CD4-positive, alpha-beta T cell treated with Interleukin-6 for 4 hours (primary cell): ENCODE data around the gene CYB5RL.
"Not testable (repeated sequence)": the region's sequence is repeated elsewhere in the genome, so short reads cannot be mapped to it uniquely, and the experiment has no call there.

ENCODE experiments used
- DNase-seq: peaks from one replicate; pipeline ENCODE4 v3.0.0-alpha.2; 2020; ENCODE audit warnings: mixed read lengths

CYB5RL gene

DNA sequence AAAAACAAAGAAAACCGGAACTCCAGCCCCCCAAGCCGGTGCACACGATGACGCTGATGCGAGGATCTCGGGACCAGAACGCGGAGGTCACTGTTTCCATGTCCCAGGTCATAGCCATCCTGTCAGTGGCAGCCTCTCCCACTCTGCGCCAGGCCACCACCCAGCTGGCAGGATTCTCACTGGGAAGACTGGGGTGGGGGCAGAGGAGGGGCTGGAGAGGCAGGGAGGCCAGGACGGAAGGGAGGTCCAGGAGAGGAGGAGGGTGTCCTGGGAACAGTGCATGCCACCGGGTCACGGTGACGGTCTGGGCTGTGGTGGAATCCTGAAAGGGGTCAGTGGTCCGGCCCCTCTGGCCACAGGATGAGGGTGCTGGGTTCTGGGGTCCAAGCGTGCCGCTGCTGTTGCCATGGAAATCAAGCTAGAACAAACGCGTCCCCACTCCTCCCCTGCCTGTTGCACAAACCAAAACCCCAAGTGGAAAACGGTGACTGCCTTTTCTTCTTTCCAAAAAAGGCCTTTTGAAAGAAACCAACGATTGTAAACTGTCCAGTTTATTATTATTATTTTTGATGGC is 26.2 kb upstream of the CYB5RL start:
- no peak for DNase-seq

DNA sequence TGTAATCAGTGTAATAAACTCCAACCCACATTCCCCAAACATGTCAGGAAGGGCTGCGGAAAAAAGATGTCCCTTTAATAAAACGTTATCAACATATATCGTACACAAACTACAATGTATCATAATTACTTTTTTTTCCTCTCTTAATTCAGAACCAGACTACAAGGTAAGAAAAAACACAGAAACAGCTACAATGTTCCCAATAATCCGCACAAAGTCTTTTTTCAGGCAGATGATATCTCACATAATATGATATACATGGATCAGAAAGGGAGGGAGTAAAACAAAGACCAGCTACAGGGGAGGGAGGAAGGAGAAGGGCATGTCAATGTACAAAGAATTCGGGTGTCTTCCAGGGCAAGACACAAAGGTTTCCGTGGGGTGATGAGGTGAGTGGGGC is 25.5 kb upstream of the CYB5RL start:
- no peak for DNase-seq

- DNase-seq: no peak
Measured at GRCh38 chr1:54224233-54224632, 24.4 kb upstream of the CYB5RL start.

- no peak for DNase-seq
Measured at GRCh38 chr1:54223441-54224202, 23.8 kb upstream of the CYB5RL start.

DNA sequence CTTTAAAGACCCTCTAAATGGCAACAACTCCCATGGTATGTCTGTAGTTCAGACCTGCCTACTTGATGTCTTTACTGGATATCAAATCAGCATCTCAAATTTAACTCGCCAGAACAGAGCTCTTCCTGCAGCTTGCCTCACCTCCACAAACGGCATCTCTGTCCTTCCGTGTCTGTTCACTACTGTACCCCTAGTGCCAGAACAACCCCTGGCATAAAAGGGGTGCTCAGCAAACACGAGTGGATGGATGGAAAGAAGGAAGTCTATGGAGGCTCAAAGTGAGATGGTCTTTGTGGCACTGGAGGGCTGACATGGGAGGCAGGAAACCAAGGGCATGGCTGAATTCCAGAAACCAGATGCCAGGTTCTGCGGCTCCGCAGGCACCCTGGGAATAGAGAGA is 22.9 kb upstream of the CYB5RL start:
- DNase-seq: no peak

DNA sequence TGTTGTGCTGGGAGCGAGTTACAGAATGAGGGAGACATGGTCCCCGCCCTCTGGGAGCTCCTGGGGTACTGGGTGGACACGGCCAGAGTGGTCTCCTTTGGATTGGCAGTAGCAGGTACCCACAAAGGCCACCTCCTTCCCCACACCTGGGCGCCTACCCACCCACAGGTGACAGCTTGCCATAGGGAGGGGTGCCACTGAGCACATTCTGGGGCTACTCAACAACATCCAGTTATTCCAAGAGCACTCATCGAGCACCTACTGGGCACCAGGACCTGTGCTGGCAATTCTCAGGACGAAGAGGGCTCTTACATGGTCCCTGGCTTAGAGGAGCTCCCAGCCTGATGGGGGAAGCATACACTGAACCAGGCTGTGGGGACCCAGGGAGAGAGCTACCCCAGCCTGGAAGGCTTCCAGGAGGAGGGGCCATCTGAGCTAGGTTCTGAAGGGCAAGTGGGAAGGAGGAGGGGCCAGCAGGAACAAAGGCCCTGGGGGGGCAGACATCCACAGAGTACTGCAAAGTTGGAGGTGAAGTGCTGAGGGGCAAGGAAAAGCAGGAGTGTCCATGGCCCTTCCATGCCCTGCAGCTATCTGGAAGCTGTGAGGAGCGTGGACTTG is 22.1 kb upstream of the CYB5RL start:
- DNase-seq: no peak

GRCh38 chr1:54221113-54221834 is 21.4 kb upstream of the CYB5RL start:
- no peak for DNase-seq

DNA sequence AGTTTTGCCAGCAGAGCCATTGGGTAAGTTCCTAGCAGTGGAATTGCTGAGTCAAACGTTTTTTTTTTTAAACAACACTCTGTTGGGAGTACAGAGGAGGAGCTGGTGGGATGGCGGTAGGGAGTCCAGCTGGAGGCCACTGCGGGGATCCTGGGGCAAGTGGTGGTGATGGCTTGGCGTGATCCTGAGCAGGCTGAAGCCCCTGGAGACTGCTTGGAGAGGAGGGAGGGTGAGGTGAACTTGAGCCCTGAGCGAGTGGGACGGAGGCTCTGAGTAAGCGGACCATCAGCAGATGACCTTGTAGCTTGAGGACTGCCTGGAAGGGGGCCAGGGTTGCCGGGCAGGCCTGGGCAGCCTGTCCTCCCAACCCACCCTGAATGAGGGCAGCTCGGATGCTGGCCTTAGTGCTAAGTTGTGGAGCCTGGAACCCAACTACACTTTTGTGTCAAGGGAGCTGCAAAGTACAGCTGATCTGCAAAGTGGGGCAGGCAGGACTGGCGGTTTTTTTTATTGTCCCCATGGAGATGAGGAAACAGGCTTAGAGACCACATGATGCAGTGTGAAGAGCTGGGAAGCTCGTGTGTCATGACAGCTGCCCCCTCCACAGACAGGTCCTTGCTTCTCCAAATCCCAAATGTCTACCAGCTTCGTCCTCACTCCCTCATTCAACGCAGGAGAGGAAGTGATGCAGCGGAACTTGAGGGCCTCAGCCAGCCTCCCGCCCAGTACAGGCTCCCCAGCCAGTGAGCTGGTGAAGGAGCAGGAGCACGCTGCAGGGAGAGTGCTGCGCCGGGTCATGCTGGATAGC is 20.4 kb upstream of the CYB5RL start:
- DNase-seq: no peak

DNA sequence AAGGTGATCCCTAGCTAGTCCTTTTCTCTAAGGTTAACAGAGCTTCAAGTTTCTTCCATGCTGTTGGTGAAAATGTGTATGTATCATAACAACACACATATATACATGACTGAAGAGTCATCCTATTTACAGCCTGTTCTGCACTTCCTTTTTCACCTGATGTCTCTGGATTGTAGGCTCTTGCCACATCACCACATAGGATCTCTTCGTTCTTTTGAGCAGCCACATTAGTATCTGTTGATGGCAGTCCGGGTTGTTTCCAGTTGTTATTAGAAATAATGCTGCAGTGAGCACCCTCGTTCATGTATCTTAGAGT is 19.8 kb upstream of the CYB5RL start:
- no peak for DNase-seq

DNA sequence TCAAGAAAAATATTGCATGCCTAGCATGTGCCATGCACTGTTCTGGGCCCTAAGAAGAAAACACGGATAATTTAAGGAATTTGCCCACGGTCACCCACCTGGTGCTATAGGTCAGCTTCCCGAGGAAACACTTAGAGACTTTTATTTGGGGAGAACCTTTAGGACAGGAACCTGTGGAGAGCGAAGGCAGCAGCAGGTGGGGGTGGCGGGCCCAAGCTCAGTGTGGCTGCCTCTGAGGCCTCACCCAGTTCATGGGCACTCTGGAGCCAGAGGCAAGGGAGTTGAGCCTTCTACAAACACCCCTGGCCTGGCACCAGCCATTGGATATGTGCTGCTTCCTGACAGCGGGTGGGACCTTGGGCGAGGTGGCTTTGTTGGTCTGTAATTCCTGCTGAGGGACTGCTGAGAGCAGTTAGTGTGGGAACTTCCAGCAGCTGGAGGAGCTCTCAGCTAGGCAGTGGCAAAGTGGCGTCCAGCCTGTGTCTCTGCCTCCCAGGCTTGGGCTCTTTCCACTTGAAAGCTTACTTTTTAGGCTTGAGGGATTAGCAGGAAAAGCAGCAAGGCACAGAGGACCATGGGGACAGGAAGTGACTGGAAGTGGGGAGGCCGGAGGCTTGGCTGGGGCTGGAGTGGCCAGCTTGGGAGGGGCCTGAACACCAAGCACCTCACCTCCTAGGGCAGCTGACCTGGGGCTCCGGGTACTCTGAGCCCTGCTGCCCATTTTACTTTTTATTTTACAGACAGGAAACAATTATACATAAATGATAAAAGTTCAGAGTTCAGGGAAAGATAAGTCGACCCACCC is 19.3 kb upstream of the CYB5RL start:
- no peak for DNase-seq

DNA sequence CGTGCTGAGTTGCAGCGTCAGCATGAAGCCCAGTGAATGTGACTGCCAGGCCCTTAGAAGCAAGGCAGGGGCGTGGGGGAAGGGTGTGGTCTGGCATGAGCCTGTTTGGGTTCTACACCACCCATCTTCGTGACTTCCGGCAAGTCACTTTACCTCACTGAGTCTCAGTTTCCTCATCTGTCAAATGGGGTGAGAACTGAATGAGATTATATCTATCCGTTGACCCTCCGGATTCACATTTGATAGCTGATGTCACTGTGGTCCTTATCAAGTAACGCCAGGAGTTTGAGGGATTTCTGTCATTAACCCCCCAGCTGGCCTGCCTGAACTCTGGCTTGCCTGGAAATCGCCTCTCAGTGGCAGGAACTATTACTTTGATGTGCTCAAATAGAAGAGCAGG is 15.7 kb upstream of the CYB5RL start:
- no peak for DNase-seq

DNA sequence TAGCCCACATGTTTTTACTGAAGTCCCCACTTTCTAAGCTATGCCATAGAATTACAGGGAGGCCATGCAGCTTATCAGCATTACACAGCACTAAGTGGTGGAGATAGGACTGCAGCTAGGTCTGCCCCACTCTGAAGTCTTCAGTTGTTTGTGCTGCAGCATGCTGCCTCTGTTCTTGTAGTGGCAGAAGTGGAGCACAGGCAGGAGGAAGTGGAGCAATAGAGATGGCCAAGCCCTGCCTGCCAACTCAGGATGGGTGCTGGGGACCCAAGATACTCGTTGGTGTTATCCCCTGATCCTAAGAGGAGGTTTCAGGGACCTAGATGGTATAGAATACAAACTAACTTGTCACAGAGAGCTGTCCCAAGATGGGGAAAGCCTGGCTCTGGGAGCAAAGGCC is 13.0 kb upstream of the CYB5RL start:
- no peak for DNase-seq

DNA sequence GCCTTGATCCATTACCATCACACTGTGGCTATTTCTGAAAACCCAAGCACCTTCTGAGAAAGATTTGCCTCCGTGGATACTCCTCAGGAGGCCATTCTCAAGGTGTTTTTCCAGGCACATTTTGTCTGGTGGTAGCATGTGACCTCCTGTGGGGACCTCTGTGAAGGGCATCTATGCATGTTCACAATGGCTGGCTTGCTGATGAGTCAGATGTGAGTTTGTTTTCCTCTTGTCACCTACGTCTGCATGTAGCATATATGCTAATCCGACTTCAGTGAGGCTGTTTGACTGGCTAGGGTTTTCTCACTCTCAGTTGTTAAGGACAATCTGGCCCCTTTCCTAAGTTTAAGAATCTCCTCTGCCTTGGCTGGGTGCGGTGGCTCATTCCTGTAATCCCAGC is 8.1 kb upstream of the CYB5RL start:
- DNase-seq: not testable (repeated sequence)

GRCh38 chr1:54207287-54207686 is 7.5 kb upstream of the CYB5RL start:
- DNase-seq: no peak

- DNase-seq: no peak
Measured at GRCh38 chr1:54204199-54204598, 4.4 kb upstream of the CYB5RL start.

DNA sequence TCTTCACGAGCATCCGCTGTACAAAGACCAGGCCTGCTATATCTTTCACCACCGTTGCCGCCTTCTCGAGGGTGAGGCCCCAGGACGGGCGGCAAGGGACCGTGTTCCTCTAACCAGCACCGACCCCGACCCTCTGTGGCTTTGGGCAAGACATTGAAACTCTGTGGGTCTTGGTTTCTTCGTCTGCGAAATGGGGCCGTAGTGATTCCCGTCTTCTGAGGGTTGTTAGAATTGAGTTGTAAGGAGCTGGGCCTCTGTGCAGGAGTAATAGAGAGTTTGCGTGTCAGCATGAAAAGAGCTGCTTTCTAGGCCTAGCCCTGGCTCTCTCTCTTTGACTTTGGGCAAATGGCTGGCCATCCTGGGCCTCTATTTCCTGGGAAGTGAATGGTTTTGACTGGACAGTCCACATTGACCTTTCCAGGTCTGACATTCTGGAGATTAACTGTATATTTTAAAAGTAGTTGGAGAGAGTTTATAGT is 728 bp upstream of the CYB5RL start:
- no peak for DNase-seq

- DNase-seq: no peak
Measured at GRCh38 chr1:54199151-54199764, 572 bp downstream of the CYB5RL start.

GRCh38 chr1:54193453-54193852 is 6.4 kb downstream of the CYB5RL start:
- DNase-seq: no peak

GRCh38 chr1:54191525-54191924 is 8.3 kb downstream of the CYB5RL start:
- no peak for DNase-seq

- DNase-seq: no peak
Measured at GRCh38 chr1:54190526-54190925, 9.3 kb downstream of the CYB5RL start.

- no peak for DNase-seq
Measured at GRCh38 chr1:54188291-54188690, 11.5 kb downstream of the CYB5RL start.

DNA sequence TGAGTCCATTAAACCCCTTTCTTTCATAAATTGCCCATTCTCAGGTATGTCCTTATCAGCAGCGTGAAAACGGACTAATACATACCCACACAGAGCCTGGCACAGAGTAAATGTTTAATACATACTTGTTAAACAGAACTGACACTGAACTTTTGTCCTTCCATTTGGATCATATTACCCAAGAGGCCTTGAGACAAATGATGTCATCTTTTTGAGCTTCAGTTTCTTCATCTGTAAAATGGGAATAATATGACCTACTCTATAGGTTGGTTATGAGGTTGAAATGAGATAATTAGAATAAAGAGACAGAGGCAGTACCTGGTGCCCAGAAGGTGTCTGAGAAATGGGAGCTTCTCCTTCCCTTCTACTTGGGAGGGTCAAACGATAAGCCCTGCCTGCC is 13.8 kb downstream of the CYB5RL start:
- DNase-seq: no peak
